Muscle of arm (tissue), 12 donors: ENCODE measurements around the gene APOL2. TPM values are rescaled to one million over a fixed set of nuclear protein-coding genes. Genes with fewer than 3 reads are reported as not detected.
A peak's percentile ranks its signal among the peaks of the same experiment; 100 is the strongest.
"Not testable (repeated sequence)": the region's sequence is repeated elsewhere in the genome, so short reads cannot be mapped to it uniquely, and the experiment has no call there.

ENCODE experiments used
- DNase-seq: peaks from one replicate; pipeline ENCODE4 v3.0.0-alpha.2; 2013
- polyA plus RNA-seq, 12 donors: library from polyadenylated mRNA; unstranded; fragments of 120-200 nt; gene quantifications; one replicate each; pipeline ENCODE4 v1.2.1, GENCODE V29; 2013; ENCODE audit not compliant: insufficient read length in 12 of 12

Gene APOL2
- polyA plus RNA-seq, 12 donors: 15.2 to 170 (median 21.8) TPM

GRCh38 chr22:36199001-36199551 is 40.3 kb downstream of the APOL2 start:
- no peak for DNase-seq

- DNase-seq: no peak
Measured at GRCh38 chr22:36198536-36198935, 40.8 kb downstream of the APOL2 start.

- DNase-seq: no peak
Measured at GRCh38 chr22:36197514-36198146, 41.7 kb downstream of the APOL2 start.

DNA sequence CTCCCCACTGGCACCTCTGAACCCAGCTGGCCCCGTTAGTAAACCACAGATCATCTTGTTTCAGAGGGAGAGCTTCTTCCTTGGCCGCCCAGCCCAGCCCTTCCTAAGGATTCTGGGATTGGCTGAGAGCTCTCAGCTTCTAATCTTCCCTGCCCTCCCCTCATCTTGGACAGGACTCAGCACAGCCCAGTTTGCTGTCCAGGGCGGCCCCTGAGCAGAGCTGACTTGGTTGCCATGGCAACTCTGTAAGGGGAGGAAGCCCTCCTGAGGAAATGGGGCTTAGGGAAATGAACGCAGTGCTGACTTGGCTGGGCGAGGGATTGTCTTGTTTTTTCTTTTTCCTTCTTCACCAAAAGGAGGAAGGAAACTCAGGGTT is 42.3 kb downstream of the APOL2 start:
- peak; percentile 69 for DNase-seq

DNA sequence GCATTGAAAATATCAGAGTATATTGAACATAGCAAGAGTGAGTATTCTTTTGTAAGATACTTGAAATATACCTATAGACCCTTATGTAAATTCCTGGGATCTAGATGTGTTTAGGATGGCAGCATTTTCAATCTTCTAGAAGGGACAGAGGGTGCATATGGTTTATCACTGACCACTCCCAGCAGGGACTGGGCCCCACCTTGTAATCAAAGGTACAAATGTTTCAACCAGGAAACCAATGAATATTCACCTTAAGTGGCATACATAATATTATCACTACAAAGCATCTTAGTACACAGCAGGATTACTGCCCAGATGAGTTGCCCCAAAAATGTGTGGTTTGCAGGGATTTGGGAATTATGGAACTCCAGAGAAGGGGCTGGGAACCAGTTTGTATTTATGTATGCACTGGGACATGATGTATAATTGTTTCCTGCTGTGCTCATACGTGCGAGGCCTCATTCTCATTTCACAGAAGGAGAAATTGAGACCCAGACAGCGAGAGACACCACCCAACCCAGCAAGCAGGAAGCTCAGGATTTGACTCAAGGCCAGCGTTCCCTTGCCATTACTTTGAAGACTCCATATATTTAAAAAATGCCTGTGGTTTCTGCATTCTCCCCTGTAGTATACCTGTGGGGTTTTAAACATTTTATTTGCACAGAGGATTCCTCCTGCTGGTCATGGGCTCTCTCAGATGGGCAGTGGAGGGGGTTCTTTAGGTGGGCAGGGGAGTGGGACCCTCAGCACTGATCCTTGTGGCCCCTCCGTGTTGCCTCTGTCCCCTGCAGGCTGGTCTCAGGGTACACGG is 42.9 kb downstream of the APOL2 start:
- DNase-seq: no peak

GRCh38 chr22:36194971-36195370 is 44.4 kb downstream of the APOL2 start:
- no peak for DNase-seq

DNA sequence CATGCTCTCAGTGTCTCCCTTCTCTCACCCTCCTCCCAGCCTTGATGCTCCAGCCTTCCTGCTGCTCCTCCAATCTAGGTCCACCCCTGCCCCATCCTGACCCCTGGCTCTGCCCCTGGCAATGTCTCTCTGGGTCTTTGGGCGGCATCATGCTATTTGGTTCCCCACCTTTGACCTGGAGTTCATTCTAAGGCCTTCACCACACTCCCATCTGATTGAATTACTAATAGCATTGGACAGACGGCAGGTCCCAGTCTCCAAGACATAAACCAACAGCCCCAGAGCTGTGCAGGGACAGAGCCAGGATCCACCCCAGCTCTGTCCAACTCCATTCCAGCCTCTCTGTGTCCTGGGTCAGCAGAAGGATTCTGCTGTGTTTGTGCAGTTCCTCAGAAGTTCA is 44.9 kb downstream of the APOL2 start:
- DNase-seq: no peak

GRCh38 chr22:36193577-36193976 is 45.8 kb downstream of the APOL2 start:
- no peak for DNase-seq

GRCh38 chr22:36193171-36193570 is 46.2 kb downstream of the APOL2 start:
- DNase-seq: no peak

DNA sequence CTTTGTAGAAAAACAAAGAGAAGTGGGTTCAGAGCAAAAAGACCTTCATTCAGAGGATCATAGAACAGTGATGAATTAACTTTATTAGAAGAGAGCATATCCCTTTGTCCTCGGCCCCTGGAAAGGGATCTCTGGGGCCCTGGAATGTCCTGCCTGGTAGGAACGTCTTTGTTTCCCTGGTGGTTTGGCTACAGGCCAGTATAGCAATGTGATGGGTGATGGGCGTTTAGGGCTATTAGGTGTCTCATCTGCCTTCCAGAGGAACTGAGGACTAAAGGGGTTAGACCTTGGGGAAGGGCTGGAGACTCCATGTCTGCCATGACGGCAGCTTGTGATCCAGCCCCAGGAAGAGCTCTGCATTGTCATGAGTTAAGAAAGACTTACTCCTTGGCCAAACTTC is 46.8 kb downstream of the APOL2 start:
- DNase-seq: no peak

DNA sequence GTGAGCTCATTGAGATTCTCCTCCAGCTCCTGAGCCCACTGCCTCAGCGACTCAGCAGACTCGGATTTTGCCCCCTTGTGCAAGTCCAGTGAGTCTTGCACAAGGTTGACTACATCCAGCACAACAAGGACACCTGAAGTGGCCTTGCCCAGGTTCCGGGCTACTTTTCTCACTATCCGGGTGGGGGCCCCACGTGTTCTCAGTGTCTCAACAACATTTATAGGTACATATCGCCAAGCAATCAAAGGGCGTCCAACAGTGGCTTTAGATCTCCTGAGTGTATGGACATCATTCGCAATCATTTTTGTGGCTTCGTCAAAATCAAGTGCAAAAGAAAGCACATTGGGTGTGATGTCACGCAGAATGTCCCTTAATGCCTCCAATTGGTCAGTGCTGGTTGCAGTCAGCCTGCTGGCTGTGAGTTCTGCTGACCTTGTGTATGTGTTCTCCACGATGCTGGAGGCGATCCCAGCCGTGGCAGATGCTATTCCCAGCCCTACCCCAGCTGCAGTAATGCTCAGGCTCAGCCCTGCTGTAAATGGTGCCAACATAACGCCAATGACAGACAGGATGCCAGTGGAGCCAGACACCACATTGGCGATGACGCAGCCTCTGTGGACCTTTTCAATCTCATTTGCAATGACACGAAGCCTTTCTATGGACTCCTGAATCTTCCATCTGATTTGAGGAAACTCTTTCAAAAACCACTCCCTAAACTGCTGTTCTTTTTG is 48.1 kb downstream of the APOL2 start:
- DNase-seq: peak; percentile 64

GRCh38 chr22:36187862-36188261 is 51.5 kb downstream of the APOL2 start:
- DNase-seq: not testable (repeated sequence)

DNA sequence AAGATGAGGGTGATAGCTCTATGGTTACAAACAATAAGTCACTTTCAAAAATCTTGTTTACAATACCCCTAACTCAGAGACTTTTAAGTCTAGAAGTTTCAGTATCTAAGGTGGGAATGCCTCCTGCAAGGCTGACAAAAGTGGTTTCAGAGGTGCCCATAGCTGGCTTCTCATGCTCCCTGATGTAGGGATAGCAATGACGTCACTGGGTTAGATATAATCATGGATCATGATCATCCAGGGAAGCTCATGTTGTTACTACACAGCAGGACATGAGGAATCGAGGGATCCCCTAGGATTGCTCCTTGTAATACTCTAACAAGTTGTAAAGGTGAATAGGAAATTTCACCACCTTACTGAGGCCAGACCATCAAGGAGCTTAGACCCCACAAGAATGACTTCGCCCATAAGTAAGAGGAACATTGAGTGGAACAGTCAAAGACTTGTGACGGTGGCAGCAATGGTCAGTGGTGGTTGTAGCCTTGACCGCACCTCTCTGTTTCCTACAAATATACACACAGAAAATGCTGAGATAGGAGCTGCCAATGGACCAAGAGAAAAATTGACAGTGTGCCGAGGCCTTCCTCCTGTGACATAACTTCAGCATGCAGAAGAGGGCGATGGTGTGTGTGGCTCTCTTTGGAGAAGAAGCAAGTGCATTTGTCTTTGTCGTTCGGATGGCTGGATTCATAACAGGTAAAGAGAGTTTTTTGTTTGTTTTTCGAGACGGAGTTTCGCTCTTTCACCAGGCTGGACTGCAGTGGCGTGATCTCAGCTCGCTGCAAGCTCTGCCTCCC is 53.3 kb downstream of the APOL2 start:
- no peak for DNase-seq

DNA sequence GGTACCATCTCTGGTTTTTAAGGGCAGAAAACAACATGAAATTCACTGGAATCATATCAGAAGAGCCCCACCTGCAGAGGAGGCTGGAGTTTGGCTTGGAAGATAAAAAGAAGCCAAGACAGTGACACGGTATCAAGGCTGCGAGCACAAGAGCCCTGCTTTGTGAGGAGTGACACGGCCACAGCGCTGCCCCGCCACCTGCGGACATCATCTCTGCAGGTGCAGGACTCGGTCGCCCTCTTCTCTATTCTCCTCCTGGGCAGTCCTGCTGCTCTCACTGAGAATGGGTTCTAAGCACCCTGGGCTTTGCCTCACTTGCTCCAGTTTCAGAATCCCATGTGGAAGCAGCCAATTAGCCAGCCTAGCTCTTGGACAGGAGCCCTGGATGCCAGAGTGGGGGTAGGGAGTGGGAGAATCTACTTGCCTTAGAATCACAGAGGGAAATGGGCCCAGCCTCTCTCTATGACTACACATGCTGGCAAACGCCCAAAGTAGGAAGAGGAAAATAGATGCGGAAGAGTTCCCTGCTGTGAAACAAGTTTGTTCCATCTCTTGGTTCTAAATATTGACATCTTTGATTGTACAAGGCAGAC is 54.8 kb downstream of the APOL2 start:
- DNase-seq: peak; percentile 54

GRCh38 chr22:36183446-36183845 is 55.9 kb downstream of the APOL2 start:
- DNase-seq: no peak

- DNase-seq: no peak
Measured at GRCh38 chr22:36182857-36183256, 56.5 kb downstream of the APOL2 start.

DNA sequence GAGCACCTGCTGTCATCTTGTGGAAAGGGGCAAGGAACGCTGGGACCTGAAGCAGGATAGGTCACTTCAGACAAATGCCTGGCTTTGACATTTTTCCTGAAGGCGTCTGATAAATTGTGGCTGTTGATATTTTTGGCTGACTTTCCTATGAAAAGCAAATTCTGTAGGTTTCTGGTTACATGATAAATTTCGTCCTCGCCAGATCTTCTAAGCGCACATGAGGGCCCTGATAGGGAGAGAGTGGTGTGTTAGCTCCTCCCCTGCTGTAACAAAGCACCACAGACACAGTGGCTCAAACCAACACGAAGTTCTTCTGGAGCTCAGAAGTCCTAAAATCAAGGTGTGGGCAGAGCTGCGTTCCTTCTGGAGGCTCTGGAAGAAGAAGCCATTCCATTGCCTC is 57.3 kb downstream of the APOL2 start:
- DNase-seq: no peak

GRCh38 chr22:36180928-36181327 is 58.4 kb downstream of the APOL2 start:
- DNase-seq: no peak

- DNase-seq: peak; percentile 51
Measured at GRCh38 chr22:36180038-36180880, 59.1 kb downstream of the APOL2 start.

- DNase-seq: no peak
Measured at GRCh38 chr22:36177160-36177559, 62.2 kb downstream of the APOL2 start.
